Stimulated activated naive CD8-positive, alpha-beta T cell treated with anti-CD3 and anti-CD28 coated beads, Interleukin-15, amount 100 ng/mL, for 72 hours (primary cell): ENCODE results near the gene POLH.
"Not testable (repeated sequence)": the region's sequence is repeated elsewhere in the genome, so short reads cannot be mapped to it uniquely, and the experiment has no call there.

ENCODE experiments used
- ATAC-seq: fragments of 150-1000 bp; cut with Tn5 transposase; 2 replicates; pipeline ENCODE4 v1.10.0; 2021; ENCODE audit warnings: mild to moderate bottlenecking, moderate library complexity
- DNase-seq, 2 donors: peaks; one replicate each; pipeline ENCODE4 v3.0.0; 2021 to 2022
- H3K27ac Mint-ChIP-seq, 2 donors: one replicate each; pipeline ENCODE4 v1.8.0; 2022; ENCODE audit warnings: mild to moderate bottlenecking in 2 of 2, mixed read lengths in 2 of 2, moderate library complexity in 2 of 2
- H3K27me3 Mint-ChIP-seq: one replicate; pipeline ENCODE4 v1.8.0; 2022; ENCODE audit warnings: mixed read lengths
- H3K4me1 Mint-ChIP-seq: one replicate; pipeline ENCODE4 v1.8.0; 2022; ENCODE audit warnings: mild to moderate bottlenecking, mixed read lengths
- H3K4me3 Mint-ChIP-seq, 2 donors: one replicate each; pipeline ENCODE4 v1.8.0; 2022; ENCODE audit warnings: mild to moderate bottlenecking in 2 of 2, mixed read lengths in 2 of 2, moderate library complexity in 1 of 2
- H3K9me3 Mint-ChIP-seq, 2 donors: one replicate each; pipeline ENCODE4 v1.8.0; 2022; ENCODE audit warnings: mixed read lengths in 2 of 2

Gene POLH

GRCh38 chr6:43575772-43576551 lies at the start of gene POLH, which contains the start of gene XPO5:
POLH (plus strand) TSS chr6:43576185; CDS start chr6:43582320, 6,135 bp downstream.
XPO5 (minus strand) TSS chr6:43576038; CDS start chr6:43575864, 174 bp downstream.
- no peaks in the 10 kb centered on the region for H3K27me3 Mint-ChIP-seq
- H3K9me3 Mint-ChIP-seq: no peaks in the 10 kb centered on the region
- peak within 1 kb of the TSS; percentile 95 to 98 for H3K27ac Mint-ChIP-seq
- peak; percentile 93 for ATAC-seq
- DNase-seq: peak; percentile 89
- H3K4me3 Mint-ChIP-seq: peak within 1 kb of the TSS; percentile 89 to 98
- peaks cover 50% of the 10 kb centered on the region for H3K4me1 Mint-ChIP-seq

GRCh38 chr6:43532201-43532600 lies 43.8 kb upstream of the POLH start:
- Mint-ChIP-seq H3K27me3 (no peaks in the 10 kb centered on the region), H3K4me3 (no peak overlapping the region), H3K9me3 (no peaks in the 10 kb centered on the region), H3K4me1 (no peaks in the 10 kb centered on the region), H3K27ac (no peak overlapping the region)
- no peak for ATAC-seq
- no peak for DNase-seq

- H3K4me3 Mint-ChIP-seq, ATAC-seq, H3K4me1 Mint-ChIP-seq, DNase-seq, H3K27ac Mint-ChIP-seq, H3K27me3 Mint-ChIP-seq, H3K9me3 Mint-ChIP-seq: not testable (repeated sequence)
Observed at GRCh38 chr6:43538986-43539385, 37.0 kb upstream of the POLH start.

GRCh38 chr6:43539409-43539808 lies 36.6 kb upstream of the POLH start:
- not testable (repeated sequence) for H3K4me3 Mint-ChIP-seq, H3K9me3 Mint-ChIP-seq, DNase-seq, ATAC-seq, H3K27ac Mint-ChIP-seq, H3K4me1 Mint-ChIP-seq, H3K27me3 Mint-ChIP-seq

GRCh38 chr6:43540507-43540906 lies 35.5 kb upstream of the POLH start:
- H3K4me1 Mint-ChIP-seq: no peaks in the 10 kb centered on the region
- H3K4me3 Mint-ChIP-seq: no peak overlapping the region
- H3K27ac Mint-ChIP-seq: peak overlapping the region in 1 of 2 donors; percentile 85
- no peaks in the 10 kb centered on the region for H3K27me3 Mint-ChIP-seq
- ATAC-seq (no peak), DNase-seq (no peak)
- H3K9me3 Mint-ChIP-seq: no peaks in the 10 kb centered on the region

GRCh38 chr6:43541774-43542471 lies 34.1 kb upstream of the POLH start:
- H3K27me3 Mint-ChIP-seq: no peaks in the 10 kb centered on the region
- H3K9me3 Mint-ChIP-seq: no peaks in the 10 kb centered on the region
- no peak overlapping the region for H3K27ac Mint-ChIP-seq
- H3K4me3 Mint-ChIP-seq: no peak overlapping the region
- DNase-seq (no peak), ATAC-seq (no peak)
- H3K4me1 Mint-ChIP-seq: no peaks in the 10 kb centered on the region

- no peak for ATAC-seq
Observed at GRCh38 chr6:43544461-43544860, 31.5 kb upstream of the POLH start.

GRCh38 chr6:43547222-43547621 lies 28.8 kb upstream of the POLH start:
- DNase-seq: no peak
- Mint-ChIP-seq H3K9me3 (no peaks in the 10 kb centered on the region), H3K4me1 (no peaks in the 10 kb centered on the region), H3K4me3 (no peak overlapping the region), H3K27ac (no peak overlapping the region), H3K27me3 (no peaks in the 10 kb centered on the region)
- no peak for ATAC-seq

More at GRCh38 chr6:43544461-43544860, 31.5 kb upstream of the POLH start:
- peak overlapping the region in 1 of 2 donors; percentile 19 for H3K27ac Mint-ChIP-seq
- DNase-seq: no peak
- H3K27me3 Mint-ChIP-seq: no peaks in the 10 kb centered on the region
- no peaks in the 10 kb centered on the region for H3K4me1 Mint-ChIP-seq
- no peak overlapping the region for H3K4me3 Mint-ChIP-seq
- H3K9me3 Mint-ChIP-seq: no peaks in the 10 kb centered on the region

GRCh38 chr6:43557620-43558019 lies 18.4 kb upstream of the POLH start:
- H3K4me1 Mint-ChIP-seq, H3K4me3 Mint-ChIP-seq, H3K27ac Mint-ChIP-seq, ATAC-seq, DNase-seq, H3K9me3 Mint-ChIP-seq, H3K27me3 Mint-ChIP-seq: not testable (repeated sequence)

- no peak overlapping the region for H3K27ac Mint-ChIP-seq
- DNase-seq: no peak
- ATAC-seq: no peak
Observed at GRCh38 chr6:43559328-43559727, 16.7 kb upstream of the POLH start.

GRCh38 chr6:43570876-43571441 lies 5.0 kb upstream of the POLH start:
- ATAC-seq (peak; percentile 73), DNase-seq (peak; percentile 9 to 33)
- H3K9me3 Mint-ChIP-seq: no peaks in the 10 kb centered on the region
- peak overlapping the region; percentile 87 to 97 for H3K27ac Mint-ChIP-seq
- H3K4me1 Mint-ChIP-seq: peaks cover 28% of the 10 kb centered on the region
- no peaks in the 10 kb centered on the region for H3K27me3 Mint-ChIP-seq
- H3K4me3 Mint-ChIP-seq: peak overlapping the region; percentile 41 to 71

More at GRCh38 chr6:43559328-43559727, 16.7 kb upstream of the POLH start:
- Mint-ChIP-seq H3K9me3 (no peaks in the 10 kb centered on the region), H3K4me3 (no peak overlapping the region), H3K27me3 (no peaks in the 10 kb centered on the region), H3K4me1 (no peaks in the 10 kb centered on the region)

GRCh38 chr6:43572015-43572414 lies 4.0 kb upstream of the POLH start:
- Mint-ChIP-seq H3K4me3 (no peak overlapping the region), H3K27me3 (no peaks in the 10 kb centered on the region), H3K27ac (peak overlapping the region; percentile 87 to 97), H3K9me3 (no peaks in the 10 kb centered on the region), H3K4me1 (peaks cover 29% of the 10 kb centered on the region)
- no peak for ATAC-seq
- DNase-seq: no peak

GRCh38 chr6:43575105-43575771 lies 747 bp upstream of the POLH start:
- H3K4me1 Mint-ChIP-seq: peaks cover 55% of the 10 kb centered on the region
- H3K27me3 Mint-ChIP-seq: no peaks in the 10 kb centered on the region
- DNase-seq (no peak), ATAC-seq (no peak)
- peak overlapping the region; percentile 89 to 98 for H3K4me3 Mint-ChIP-seq
- H3K9me3 Mint-ChIP-seq: no peaks in the 10 kb centered on the region
- H3K27ac Mint-ChIP-seq: peak overlapping the region; percentile 95 to 98

GRCh38 chr6:43578748-43579147 lies 2.8 kb downstream of the POLH start:
- Mint-ChIP-seq H3K9me3 (no peaks in the 10 kb centered on the region), H3K4me1 (peaks cover 42% of the 10 kb centered on the region), H3K27me3 (no peaks in the 10 kb centered on the region), H3K27ac (no peak overlapping the region), H3K4me3 (peak overlapping the region; percentile 18 to 68)
- no peak for DNase-seq
- no peak for ATAC-seq

- no peaks in the 10 kb centered on the region for H3K27me3 Mint-ChIP-seq
- DNase-seq (no peak), ATAC-seq (no peak)
- peak overlapping the region in 1 of 2 donors; percentile 73 for H3K27ac Mint-ChIP-seq
- H3K4me3 Mint-ChIP-seq: peak overlapping the region in 1 of 2 donors; percentile 68
- peaks cover 46% of the 10 kb centered on the region for H3K4me1 Mint-ChIP-seq
- no peaks in the 10 kb centered on the region for H3K9me3 Mint-ChIP-seq
Observed at GRCh38 chr6:43579171-43579570, 3.2 kb downstream of the POLH start.
